Endodermal cell (in vitro differentiated cells): ENCODE measurements around the gene CSNK1E. TPM values are rescaled to one million over a fixed set of nuclear protein-coding genes. Genes with fewer than 3 reads are reported as not detected.

Experiments
- DNase-seq: peaks from one replicate; pipeline ENCODE4 v3.0.0-alpha.2; 2017
- H3K27ac ChIP-seq: 2 replicates; pipeline ENCODE4 v1.5.1; 2013; ENCODE audit warnings: mild to moderate bottlenecking, low read depth, low read length, moderate library complexity
- H3K27me3 ChIP-seq: 2 replicates; pipeline ENCODE4 v1.6.1; 2013; ENCODE audit warnings: mild to moderate bottlenecking, low read length, moderate library complexity; ENCODE audit not compliant: insufficient read depth, control insufficient read depth, poor library complexity, severe bottlenecking
- H3K36me3 ChIP-seq: 2 replicates; pipeline ENCODE4 v1.7.0; 2013; ENCODE audit warnings: mild to moderate bottlenecking, low read length, moderate library complexity; ENCODE audit not compliant: control insufficient read depth, insufficient read depth
- H3K4me1 ChIP-seq: one replicate; pipeline ENCODE4 v1.7.0; 2013; ENCODE audit warnings: low read length; ENCODE audit not compliant: control insufficient read depth, insufficient read depth
- H3K4me3 ChIP-seq: 2 replicates; pipeline ENCODE4 v1.5.1; 2013; ENCODE audit warnings: mild to moderate bottlenecking, low read length, moderate library complexity
- H3K9ac ChIP-seq: 2 replicates; pipeline ENCODE4 v1.6.1; 2013; ENCODE audit warnings: mild to moderate bottlenecking, low read length, moderate library complexity; ENCODE audit not compliant: poor library complexity, severe bottlenecking; ENCODE audit errors: extremely low read depth
- H3K9me3 ChIP-seq: 2 replicates; pipeline ENCODE4 v1.6.1; 2013; ENCODE audit warnings: mild to moderate bottlenecking, low read length, moderate library complexity; ENCODE audit not compliant: control insufficient read depth
- H3K27ac Mint-ChIP-seq: 2 replicates; pipeline ENCODE4 v1.8.0; 2020; ENCODE audit warnings: mixed read lengths
- H3K27me3 Mint-ChIP-seq: 2 replicates; pipeline ENCODE4 v1.8.0; 2021; ENCODE audit warnings: mild to moderate bottlenecking, mixed read lengths; ENCODE audit not compliant: insufficient read depth
- H3K36me3 Mint-ChIP-seq: 2 replicates; pipeline ENCODE4 v1.8.0; 2020; ENCODE audit warnings: low read depth, mixed read lengths
- H3K4me1 Mint-ChIP-seq: 2 replicates; pipeline ENCODE4 v1.8.0; 2020; ENCODE audit warnings: mixed read lengths
- H3K4me3 Mint-ChIP-seq: 2 replicates; pipeline ENCODE4 v1.8.0; 2020; ENCODE audit warnings: mild to moderate bottlenecking, moderate library complexity, mixed read lengths
- H3K9me3 Mint-ChIP-seq: 2 replicates; pipeline ENCODE4 v1.8.0; 2020; ENCODE audit warnings: mild to moderate bottlenecking, mixed read lengths
- CTCF ChIP-seq: fragments of 200-600 bp; sonication (generic); conservative IDR thresholded peaks from 2 replicates; pipeline ENCODE4 v1.5.0; 2021; ENCODE audit warnings: antibody characterized with exemption, mild to moderate bottlenecking
- WGBS, 2 experiments: methylation state at CpG; one replicate each; pipeline versions ENCODE4 v1.1.5 to v1.1.7; 2013; ENCODE audit warnings: missing lambda C conversion rate in 2 of 2, mixed read lengths in 1 of 2; ENCODE audit not compliant: insufficient coverage in 1 of 2, insufficient read length in 1 of 2; 5-methylcytosine and 5-hydroxymethylcytosine counted together
- total RNA-seq, 2 donors: library from RNA; stranded (reverse); fragmentation: NEBNext Ultra II Directional in 1 of 2; extraction: Animal tissue kit (Norgen Biotek cat#: 25700) in 1 of 2; gene quantifications; 2 replicates in 1 of 2; 3 replicates in 1 of 2; pipeline ENCODE4 v1.2.1, GENCODE V29; 2021

The CSNK1E gene
- total RNA-seq, 2 donors from 2014 or later: 224 to 229 TPM

GRCh38 chr22:38298312-38299005 lies 18.8 kb downstream of the CSNK1E start:
- H3K36me3 Mint-ChIP-seq: peaks cover 71% of the 10 kb centered on the region
- TF ChIP-seq CTCF: peak; percentile 80
- H3K27me3 Mint-ChIP-seq: no peaks in the 10 kb centered on the region
- WGBS, 2 experiments: 93 to 96% methylated on average over 18 to 25 of the region's 25 CpGs
- Histone ChIP-seq H3K4me1 (no peaks in the 10 kb centered on the region), H3K9ac (no peak overlapping the region), H3K27me3 (no peaks in the 10 kb centered on the region), H3K36me3 (peaks cover 94% of the 10 kb centered on the region), H3K9me3 (no peaks in the 10 kb centered on the region), H3K4me3 (no peak overlapping the region), H3K27ac (no peak overlapping the region)
- no peak overlapping the region for H3K4me3 Mint-ChIP-seq
- H3K27ac Mint-ChIP-seq: peak overlapping the region; percentile 66
- H3K4me1 Mint-ChIP-seq: peaks cover 2% of the 10 kb centered on the region
- peak; percentile 88 for DNase-seq
- H3K9me3 Mint-ChIP-seq: no peaks in the 10 kb centered on the region

- Histone ChIP-seq H3K9me3 (no peaks in the 10 kb centered on the region), H3K4me1 (no peaks in the 10 kb centered on the region), H3K9ac (no peak overlapping the region), H3K4me3 (no peak overlapping the region), H3K36me3 (peaks cover 93% of the 10 kb centered on the region), H3K27ac (no peak overlapping the region), H3K27me3 (no peaks in the 10 kb centered on the region)
- no peaks in the 10 kb centered on the region for H3K9me3 Mint-ChIP-seq
- peaks cover 70% of the 10 kb centered on the region for H3K36me3 Mint-ChIP-seq
- no peak overlapping the region for H3K4me3 Mint-ChIP-seq
- DNase-seq: no peak
- 91 to 95% methylated on average over 4 of the region's 4 CpGs for WGBS, 2 experiments
- TF ChIP-seq CTCF: no peak
- H3K27ac Mint-ChIP-seq: peak overlapping the region; percentile 39
- no peaks in the 10 kb centered on the region for H3K27me3 Mint-ChIP-seq
- no peaks in the 10 kb centered on the region for H3K4me1 Mint-ChIP-seq
Observed at GRCh38 chr22:38296372-38296771, 20.9 kb downstream of the CSNK1E start.

- Histone ChIP-seq H3K9ac (no peak overlapping the region), H3K27ac (no peak overlapping the region), H3K36me3 (peaks cover 93% of the 10 kb centered on the region), H3K4me3 (no peak overlapping the region), H3K4me1 (no peaks in the 10 kb centered on the region), H3K9me3 (no peaks in the 10 kb centered on the region), H3K27me3 (no peaks in the 10 kb centered on the region)
- Mint-ChIP-seq H3K27ac (no peak overlapping the region), H3K4me1 (no peaks in the 10 kb centered on the region), H3K4me3 (no peak overlapping the region), H3K9me3 (no peaks in the 10 kb centered on the region), H3K27me3 (no peaks in the 10 kb centered on the region), H3K36me3 (peaks cover 70% of the 10 kb centered on the region)
- TF ChIP-seq CTCF: no peak
- no peak for DNase-seq
- 94 to 97% methylated on average over 9 of the region's 9 CpGs for WGBS, 2 experiments
Observed at GRCh38 chr22:38295863-38296262, 21.4 kb downstream of the CSNK1E start.
